Esophagus (tissue), 2 donors: ENCODE measurements around the gene TVP23A. TPM values are rescaled to one million over a fixed set of nuclear protein-coding genes. Genes with fewer than 3 reads are reported as not detected.
A peak's percentile ranks its signal among the peaks of the same experiment; 100 is the strongest.

ENCODE experiments used
- H3K27ac ChIP-seq, 2 donors: one replicate each; pipeline ENCODE4 v1.5.1; 2013; ENCODE audit warnings: low read depth in 2 of 2, mild to moderate bottlenecking in 2 of 2, inconsistent platforms in 1 of 2, low read length in 1 of 2, moderate library complexity in 1 of 2
- H3K27me3 ChIP-seq, 2 donors: one replicate each; pipeline ENCODE4 v1.6.1; 2013; ENCODE audit warnings: low read length in 2 of 2, control low read depth in 1 of 2, mild to moderate bottlenecking in 1 of 2; ENCODE audit not compliant: insufficient read depth in 2 of 2, control insufficient read depth in 1 of 2
- H3K36me3 ChIP-seq, 2 donors: one replicate each; pipeline ENCODE4 v1.6.1; 2013; ENCODE audit warnings: low read length in 1 of 2; ENCODE audit not compliant: control insufficient read depth in 2 of 2, insufficient read depth in 2 of 2
- H3K4me1 ChIP-seq, 2 donors: one replicate each; pipeline ENCODE4 v1.6.1; 2013; ENCODE audit warnings: low read length in 1 of 2; ENCODE audit not compliant: control insufficient read depth in 2 of 2, insufficient read depth in 2 of 2
- H3K4me3 ChIP-seq, 2 donors: one replicate each; pipeline ENCODE4 v1.5.1; 2013; ENCODE audit warnings: low read length in 2 of 2, mild to moderate bottlenecking in 2 of 2, low read depth in 1 of 2, moderate library complexity in 1 of 2
- H3K9me3 ChIP-seq, 2 donors: one replicate each; pipeline ENCODE4 v1.6.1; 2013; ENCODE audit warnings: mild to moderate bottlenecking in 2 of 2, low read depth in 1 of 2, low read length in 1 of 2, moderate library complexity in 1 of 2; ENCODE audit not compliant: control insufficient read depth in 2 of 2, insufficient read depth in 1 of 2
- WGBS, 2 donors: extraction: QIAGEN DNeasy Blood & Tissue Kit; methylation state at CpG; one replicate each; pipeline ENCODE4 v1.1.7; 2013; 5-methylcytosine and 5-hydroxymethylcytosine counted together
- polyA plus RNA-seq, 2 donors: library from polyadenylated mRNA; stranded (reverse); fragments of 200-250 nt; gene quantifications; one replicate each; pipeline ENCODE4 v1.2.3, GENCODE V29; 2013
- donor health status: healthy with polysubstance abuse.
- donor health status: Bipolar disorder and iron deficiency.

Gene TVP23A
- polyA plus RNA-seq, 2 donors: 0.05 to 0.08 TPM

DNA sequence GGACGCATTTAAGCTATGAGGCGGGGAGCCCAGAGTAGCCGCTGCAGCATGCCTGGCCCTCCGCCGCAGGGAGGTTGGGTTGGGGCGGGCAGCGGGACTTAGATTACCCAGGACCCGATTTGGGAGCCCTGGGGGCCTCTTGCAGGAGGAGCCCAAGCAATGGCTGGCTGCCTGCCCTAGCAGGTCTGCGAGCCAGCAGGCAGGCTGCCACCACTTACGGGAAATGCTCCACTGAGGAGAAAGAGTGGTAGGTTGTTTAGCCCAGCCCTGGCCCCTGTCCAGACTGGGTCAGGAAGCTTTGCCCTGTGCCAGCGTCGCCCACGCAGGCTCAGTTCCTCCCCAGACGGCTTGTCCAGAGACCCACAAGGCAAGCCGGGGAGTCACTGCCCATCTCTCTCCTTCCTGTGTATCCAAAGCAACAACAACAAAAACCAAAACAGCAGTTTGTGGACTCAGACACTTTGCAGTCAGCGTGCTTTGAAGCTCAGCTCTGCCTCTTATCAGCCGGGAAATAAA, 10.3 kb upstream of the TVP23A start:
- Histone ChIP-seq H3K27me3 (no peaks in the 10 kb centered on the region), H3K4me1 (peaks cover 3 to 11% of the 10 kb centered on the region in 2 donors), H3K9me3 (no peaks in the 10 kb centered on the region), H3K27ac (peak overlapping the region; percentile 74 to 84), H3K4me3 (no peak overlapping the region), H3K36me3 (no peaks in the 10 kb centered on the region)
- 11 to 14% methylated on average over 17 of the region's 17 CpGs for WGBS, 2 donors

DNA sequence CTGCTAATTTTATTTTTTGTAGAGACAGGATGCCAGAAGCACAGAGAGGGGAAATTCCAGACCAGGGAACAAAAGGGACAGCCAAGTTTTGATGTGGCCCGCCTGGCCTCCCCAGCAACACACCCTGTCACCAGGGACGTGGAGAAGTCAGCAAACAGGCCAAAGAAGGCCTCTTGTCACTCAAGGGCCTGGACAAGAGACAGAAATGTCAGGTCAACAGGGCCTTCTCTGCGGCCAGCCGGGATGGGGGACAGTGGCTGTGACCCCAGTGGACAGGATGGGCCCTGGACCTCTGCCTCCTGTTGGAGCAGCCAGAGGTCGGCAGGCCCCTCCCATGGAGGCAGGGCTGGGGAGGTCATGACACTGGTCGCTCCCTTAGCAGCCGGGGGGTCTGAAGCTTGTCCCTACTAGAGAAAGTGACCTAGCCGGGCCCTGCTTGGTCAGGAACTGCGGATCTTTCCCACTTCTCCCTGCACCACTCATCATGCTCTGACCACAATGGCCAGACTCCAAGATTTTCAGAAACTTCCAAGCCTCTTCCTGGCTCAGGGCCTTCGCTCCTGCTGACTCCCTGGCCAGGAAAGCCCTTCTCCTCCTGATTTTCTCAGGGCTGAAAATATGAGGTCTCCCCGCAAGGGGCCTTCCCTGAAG, 9.2 kb upstream of the TVP23A start:
- no peaks in the 10 kb centered on the region for H3K36me3 ChIP-seq
- H3K27me3 ChIP-seq: no peaks in the 10 kb centered on the region
- no peak overlapping the region for H3K4me3 ChIP-seq
- peaks cover 3 to 11% of the 10 kb centered on the region in 2 donors for H3K4me1 ChIP-seq
- peak overlapping the region; percentile 74 to 84 for H3K27ac ChIP-seq
- H3K9me3 ChIP-seq: no peaks in the 10 kb centered on the region
- WGBS, 2 donors: 28 to 34% methylated on average over 11 of the region's 11 CpGs

GRCh38 chr16:10824111-10824893, 5.7 kb upstream of the TVP23A start:
- no peaks in the 10 kb centered on the region for H3K36me3 ChIP-seq
- H3K27ac ChIP-seq: no peak overlapping the region
- peaks cover 3 to 11% of the 10 kb centered on the region in 2 donors for H3K4me1 ChIP-seq
- 49 to 68% methylated on average over 13 of the region's 13 CpGs for WGBS, 2 donors
- H3K9me3 ChIP-seq: no peaks in the 10 kb centered on the region
- no peak overlapping the region for H3K4me3 ChIP-seq
- no peaks in the 10 kb centered on the region for H3K27me3 ChIP-seq

GRCh38 chr16:10822702-10823101, 4.1 kb upstream of the TVP23A start:
- H3K4me1 ChIP-seq: peaks cover 0 to under 1% of the 10 kb centered on the region in 2 donors
- H3K36me3 ChIP-seq: no peaks in the 10 kb centered on the region
- no peaks in the 10 kb centered on the region for H3K27me3 ChIP-seq
- no peaks in the 10 kb centered on the region for H3K9me3 ChIP-seq
- WGBS, 2 donors: 86 to 95% methylated on average over 7 of the region's 7 CpGs
- H3K27ac ChIP-seq: no peak overlapping the region
- no peak overlapping the region for H3K4me3 ChIP-seq

DNA sequence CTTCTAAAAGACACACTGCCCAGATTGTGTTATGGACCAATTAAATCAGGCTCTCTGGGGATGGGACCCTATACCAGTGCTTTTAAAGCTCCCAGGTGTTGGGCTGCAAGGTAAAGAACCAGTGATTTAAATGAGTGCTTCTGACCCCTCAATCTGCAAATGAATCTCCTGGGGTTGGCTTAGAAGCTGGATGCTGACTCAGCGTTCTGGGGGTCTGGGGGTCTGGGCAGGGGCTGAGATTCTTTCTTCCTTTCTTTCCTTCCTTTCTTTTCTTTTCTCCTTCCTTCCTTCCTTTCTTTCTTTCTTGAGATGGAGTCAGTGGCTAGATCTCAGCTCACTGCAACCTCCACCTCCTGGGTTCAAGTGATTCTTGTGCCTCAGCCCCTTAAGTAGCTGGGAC, 2.0 kb upstream of the TVP23A start:
- WGBS, 2 donors: 37 to 42% methylated on average over 1 of the region's 1 CpG
- Histone ChIP-seq H3K27me3 (no peaks in the 10 kb centered on the region), H3K27ac (no peak overlapping the region), H3K4me3 (no peak overlapping the region), H3K9me3 (no peaks in the 10 kb centered on the region), H3K36me3 (no peaks in the 10 kb centered on the region), H3K4me1 (no peaks in the 10 kb centered on the region)

DNA sequence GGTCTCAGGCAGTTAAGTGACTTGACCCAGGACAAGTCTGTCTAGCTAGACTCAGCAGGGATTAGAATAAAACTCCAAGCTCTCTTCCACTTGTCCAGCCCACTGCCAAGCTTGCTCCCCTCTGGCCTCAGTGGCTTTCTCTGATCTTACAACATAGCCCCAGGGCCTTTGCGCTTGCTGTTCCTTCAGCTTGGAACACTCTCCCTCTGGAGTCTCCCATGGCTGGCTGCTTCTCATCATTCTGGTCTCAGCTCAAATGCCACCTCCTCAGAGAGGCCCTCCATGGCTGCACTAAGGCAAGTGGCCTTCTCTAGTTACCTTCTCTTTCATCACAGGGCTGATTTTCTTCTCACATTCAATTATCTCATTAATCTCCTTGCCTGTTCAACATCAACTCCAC, 1.1 kb downstream of the TVP23A start:
- Histone ChIP-seq H3K4me1 (no peaks in the 10 kb centered on the region), H3K27me3 (no peaks in the 10 kb centered on the region), H3K9me3 (no peaks in the 10 kb centered on the region), H3K27ac (no peak overlapping the region), H3K36me3 (no peaks in the 10 kb centered on the region), H3K4me3 (no peak overlapping the region)
- WGBS, 2 donors: 93 to 100% methylated on average over 1 of the region's 1 CpG

DNA sequence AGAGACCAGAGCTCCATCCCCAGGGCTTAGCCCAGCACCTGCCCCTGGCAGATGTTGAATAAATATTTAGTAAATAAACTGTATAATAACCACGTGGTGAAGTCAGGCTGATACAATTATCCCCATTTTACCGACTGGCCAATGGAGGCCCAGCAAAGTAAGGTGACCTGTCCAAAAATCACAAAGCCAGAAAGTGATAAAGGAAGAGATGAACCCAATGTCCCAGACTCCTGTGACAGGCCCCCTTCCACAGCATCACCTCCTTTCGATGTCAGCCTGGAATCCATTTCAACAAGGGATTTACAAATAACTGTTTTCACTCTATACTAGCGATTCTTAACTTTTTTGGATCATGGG, 5.5 kb downstream of the TVP23A start:
- no peaks in the 10 kb centered on the region for H3K4me1 ChIP-seq
- H3K9me3 ChIP-seq: no peaks in the 10 kb centered on the region
- no peak overlapping the region for H3K4me3 ChIP-seq
- no peaks in the 10 kb centered on the region for H3K36me3 ChIP-seq
- no peaks in the 10 kb centered on the region for H3K27me3 ChIP-seq
- WGBS, 2 donors: 75 to 77% methylated on average over 4 of the region's 4 CpGs
- no peak overlapping the region for H3K27ac ChIP-seq

- Histone ChIP-seq H3K4me3 (no peak overlapping the region), H3K9me3 (no peaks in the 10 kb centered on the region), H3K27me3 (no peaks in the 10 kb centered on the region), H3K4me1 (no peaks in the 10 kb centered on the region), H3K27ac (no peak overlapping the region), H3K36me3 (no peaks in the 10 kb centered on the region)
- WGBS, 2 donors: 49 to 53% methylated on average over 6 of the region's 6 CpGs
Measured at GRCh38 chr16:10812312-10813098, 6.1 kb downstream of the TVP23A start.

DNA sequence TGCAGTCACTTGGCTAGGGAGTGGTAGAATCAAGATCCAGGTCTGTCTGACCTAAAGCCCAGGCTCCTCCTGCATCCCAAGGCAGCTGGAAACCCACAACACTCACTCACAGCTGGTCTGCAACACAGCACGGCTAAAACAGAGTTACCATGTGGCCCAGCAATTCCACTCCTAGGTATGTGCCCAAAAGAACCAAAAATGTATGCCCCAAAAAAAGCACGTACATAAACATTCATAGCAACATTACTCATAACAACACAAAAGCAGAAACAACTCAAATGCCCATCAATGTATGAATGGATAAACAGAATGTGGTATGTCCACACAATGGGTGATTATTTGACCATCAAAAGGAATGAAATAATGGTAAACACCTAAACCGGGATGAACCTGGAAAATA, 8.9 kb downstream of the TVP23A start:
- H3K27me3 ChIP-seq: no peaks in the 10 kb centered on the region
- WGBS, 2 donors: 94 to 96% methylated on average over 3 of the region's 3 CpGs
- H3K4me3 ChIP-seq: no peak overlapping the region
- H3K9me3 ChIP-seq: no peaks in the 10 kb centered on the region
- H3K4me1 ChIP-seq: no peaks in the 10 kb centered on the region
- H3K36me3 ChIP-seq: no peaks in the 10 kb centered on the region
- H3K27ac ChIP-seq: no peak overlapping the region
